Vagina (tissue), 2 donors: ENCODE data around the gene GABRQ. TPM values are rescaled to one million over a fixed set of nuclear protein-coding genes. Genes with fewer than 3 reads are reported as not detected.

Source experiments
- DNase-seq, 2 donors: peaks; one replicate each; pipeline ENCODE4 v3.0.0-alpha.2; 2017; ENCODE audit errors: extremely low spot score in 2 of 2
- H3K27ac ChIP-seq: fragments of 200-600 bp; sonication (generic); one replicate; pipeline ENCODE4 v1.5.1; 2019
- H3K27me3 ChIP-seq: fragments of 200-600 bp; sonication (generic); one replicate; pipeline ENCODE4 v1.5.1; 2019
- H3K36me3 ChIP-seq, 2 donors: fragments of 200-600 bp; sonication (generic); one replicate each; pipeline ENCODE4 v1.5.1; 2017 to 2019
- H3K4me1 ChIP-seq: fragments of 200-600 bp; sonication (generic); one replicate; pipeline ENCODE4 v1.5.1; 2019
- H3K4me3 ChIP-seq, 2 donors: fragments of 200-600 bp; sonication (generic); 1 replicate in 1 of 2; 2 replicates in 1 of 2; pipeline ENCODE4 v1.5.1; 2016 to 2019
- H3K9me3 ChIP-seq: fragments of 200-600 bp; sonication (generic); one replicate; pipeline ENCODE4 v1.5.1; 2019
- POLR2A ChIP-seq, 2 donors: fragments of 450-650 bp; IDR thresholded peaks; one replicate each; pipeline ENCODE4 v1.6.1; 2017; ENCODE audit warnings: antibody characterized with exemption in 2 of 2, mild to moderate bottlenecking in 2 of 2, moderate library complexity in 2 of 2
- POLR2AphosphoS5 ChIP-seq, 2 donors: sonication (generic); formaldehyde crosslinking; IDR thresholded peaks; one replicate each; pipeline ENCODE4 v1.9.0; 2017; ENCODE audit warnings: antibody characterized with exemption in 2 of 2, mild to moderate bottlenecking in 2 of 2, low read depth in 1 of 2; ENCODE audit not compliant: insufficient read depth in 1 of 2
- intact Hi-C: fragments of 100-400 bp; cut with DNase I; formaldehyde crosslinking; loops from one replicate; pipeline ENCODE4 v1.15.1; 2023
- total RNA-seq: library from RNA; depleted of rRNA; stranded (reverse); fragments of >200 nt; gene quantifications from one replicate; pipeline ENCODE4 v1.2.3, GENCODE V29; 2016
- TF ChIP-seq, protein P1 (sequence below), 3 experiments: fragments of 450-650 bp in 2 of 3; fragments of 200-600 bp in 1 of 3; sonication (generic) in 1 of 3; IDR thresholded peaks; one replicate each; pipeline ENCODE4 v1.5.1; 2017 to 2019; ENCODE audit warnings: antibody characterized with exemption in 3 of 3, mild to moderate bottlenecking in 2 of 3, moderate library complexity in 2 of 3

The GABRQ gene
- total RNA-seq: 1.2 TPM

DNA sequence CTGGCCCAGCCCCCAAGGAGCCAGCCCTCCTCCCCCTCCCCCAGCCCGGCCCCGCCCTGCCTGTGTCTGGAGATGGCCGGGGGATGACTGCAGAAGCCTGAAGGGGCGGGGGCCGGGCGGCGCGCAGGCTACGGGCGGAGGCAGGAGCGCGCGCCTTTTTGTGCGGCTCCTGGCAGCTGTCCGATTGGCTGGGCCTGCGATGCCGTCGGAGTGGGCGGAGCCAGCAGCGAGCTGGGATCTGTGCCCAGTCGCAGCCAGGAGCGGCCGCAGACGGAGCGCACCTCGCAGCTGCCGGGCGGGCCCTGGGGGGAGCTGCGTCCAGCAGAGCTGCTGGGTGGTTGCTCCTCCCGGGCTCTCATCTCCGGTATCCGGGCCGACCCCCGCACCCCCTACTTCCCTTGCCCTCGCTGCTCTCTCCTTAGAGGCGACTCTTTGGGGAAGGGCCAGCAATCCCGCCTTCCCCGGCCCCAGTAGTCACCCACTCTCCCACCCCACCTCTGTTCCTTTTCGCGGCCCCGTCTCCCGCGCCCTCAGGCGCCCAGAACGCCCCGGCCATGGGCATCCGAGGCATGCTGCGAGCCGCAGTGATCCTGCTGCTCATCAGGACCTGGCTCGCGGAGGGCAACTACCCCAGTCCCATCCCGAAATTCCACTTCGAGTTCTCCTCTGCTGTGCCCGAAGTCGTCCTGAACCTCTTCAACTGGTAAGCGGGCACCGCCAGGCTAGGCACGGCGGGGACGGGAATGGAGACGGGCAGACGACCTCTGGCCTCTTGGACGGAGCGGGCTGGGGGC is at the start of gene GABRQ:
TSS of gene GABRQ (plus strand) at position 247 of the 794 bp plus-strand sequence. CDS start at position 555, 308 bp downstream.
- H3K4me1 ChIP-seq: peaks cover 4% of the 10 kb centered on the region
- H3K27ac ChIP-seq: no peak within 1 kb of the TSS
- peak within 1 kb of the TSS; percentile 24 to 40 for H3K4me3 ChIP-seq
- DNase-seq: peak; percentile 76 to 91
- H3K27me3 ChIP-seq: no peaks in the 10 kb centered on the region
- peak in 1 of 2 donors; percentile 45 for TF ChIP-seq POLR2AphosphoS5 (IDR thresholded peaks at IDR 0.05; ENCODE audit: insufficient read depth in 1 of 2, low read depth in 1 of 2)
- no peak for TF ChIP-seq POLR2A (IDR thresholded peaks at IDR 0.05)
- no peaks in the 10 kb centered on the region for H3K36me3 ChIP-seq
- no peaks in the 10 kb centered on the region for H3K9me3 ChIP-seq
- intact Hi-C loops: no loop called here

DNA sequence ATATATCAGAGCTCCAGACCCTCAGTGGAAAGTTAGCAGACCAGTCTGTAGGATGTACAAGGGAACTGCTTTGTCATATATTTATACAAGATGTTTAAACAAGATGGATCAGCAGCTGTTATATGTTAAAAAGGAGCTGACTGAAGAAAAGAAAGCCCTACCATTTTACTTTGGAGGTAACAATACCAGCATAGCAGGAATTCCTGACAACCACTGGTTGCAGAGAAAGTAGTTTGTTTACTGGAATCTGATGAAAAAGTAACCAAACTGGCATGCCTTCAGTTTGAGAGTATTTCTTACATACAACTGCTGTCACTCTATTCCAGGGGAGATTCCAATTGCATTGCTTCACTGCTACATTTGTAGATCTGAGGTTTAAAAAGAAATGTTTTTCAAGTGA is 49.5 kb upstream of the GABRQ start:
- intact Hi-C loops: no loop called here
- no peak for TF ChIP-seq POLR2AphosphoS5 (IDR thresholded peaks at IDR 0.05; ENCODE audit: insufficient read depth in 1 of 2, low read depth in 1 of 2)
- TF ChIP-seq, protein P1, sequence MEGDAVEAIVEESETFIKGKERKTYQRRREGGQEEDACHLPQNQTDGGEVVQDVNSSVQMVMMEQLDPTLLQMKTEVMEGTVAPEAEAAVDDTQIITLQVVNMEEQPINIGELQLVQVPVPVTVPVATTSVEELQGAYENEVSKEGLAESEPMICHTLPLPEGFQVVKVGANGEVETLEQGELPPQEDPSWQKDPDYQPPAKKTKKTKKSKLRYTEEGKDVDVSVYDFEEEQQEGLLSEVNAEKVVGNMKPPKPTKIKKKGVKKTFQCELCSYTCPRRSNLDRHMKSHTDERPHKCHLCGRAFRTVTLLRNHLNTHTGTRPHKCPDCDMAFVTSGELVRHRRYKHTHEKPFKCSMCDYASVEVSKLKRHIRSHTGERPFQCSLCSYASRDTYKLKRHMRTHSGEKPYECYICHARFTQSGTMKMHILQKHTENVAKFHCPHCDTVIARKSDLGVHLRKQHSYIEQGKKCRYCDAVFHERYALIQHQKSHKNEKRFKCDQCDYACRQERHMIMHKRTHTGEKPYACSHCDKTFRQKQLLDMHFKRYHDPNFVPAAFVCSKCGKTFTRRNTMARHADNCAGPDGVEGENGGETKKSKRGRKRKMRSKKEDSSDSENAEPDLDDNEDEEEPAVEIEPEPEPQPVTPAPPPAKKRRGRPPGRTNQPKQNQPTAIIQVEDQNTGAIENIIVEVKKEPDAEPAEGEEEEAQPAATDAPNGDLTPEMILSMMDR (IDR thresholded peaks at IDR 0.05): no peak
- TF ChIP-seq POLR2A (IDR thresholded peaks at IDR 0.05): no peak
- no peak for DNase-seq
- H3K27ac ChIP-seq: no peak overlapping the region
- no peaks in the 10 kb centered on the region for H3K36me3 ChIP-seq
- H3K4me3 ChIP-seq: no peak overlapping the region
- H3K27me3 ChIP-seq: no peaks in the 10 kb centered on the region
- H3K4me1 ChIP-seq: no peaks in the 10 kb centered on the region
- H3K9me3 ChIP-seq: no peaks in the 10 kb centered on the region

DNA sequence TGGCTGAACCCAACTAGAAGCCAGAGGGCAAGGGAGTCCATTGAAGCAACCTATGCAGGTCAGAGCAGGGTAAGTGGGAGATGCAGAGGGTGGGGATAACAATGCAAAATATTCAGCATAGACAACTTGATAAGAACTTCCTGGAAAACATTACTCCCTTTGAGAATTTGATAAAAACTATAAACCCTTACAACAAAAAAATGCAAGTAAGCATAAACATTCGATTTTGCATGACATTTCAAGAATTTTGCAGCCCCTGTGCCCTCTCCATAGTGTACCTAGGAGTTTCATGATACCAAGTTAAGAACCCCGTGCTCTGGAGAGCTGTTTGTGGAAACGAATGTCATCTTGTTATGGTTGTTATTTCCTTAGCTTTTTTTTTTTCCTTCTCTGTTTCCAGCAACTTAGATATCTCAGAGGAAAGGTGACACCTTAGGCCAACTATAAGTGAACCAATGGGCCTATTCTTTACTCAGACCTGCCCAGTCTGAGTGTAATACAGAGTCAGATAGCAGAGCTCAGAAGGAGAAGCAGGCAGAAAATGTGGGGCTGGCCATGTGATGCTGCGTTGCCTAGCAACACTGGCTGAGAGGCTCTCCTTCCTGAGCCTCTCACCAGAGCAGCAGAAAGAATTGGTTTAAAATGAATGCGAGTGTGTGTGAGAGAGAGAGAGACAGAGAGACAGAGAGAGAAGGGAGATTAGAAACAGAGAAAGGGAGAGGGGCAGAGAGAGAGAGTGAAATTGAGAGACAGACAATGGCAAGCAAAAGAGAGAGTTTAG is 36.7 kb upstream of the GABRQ start:
- intact Hi-C loops: no loop called here
- Histone ChIP-seq H3K36me3 (no peaks in the 10 kb centered on the region), H3K27me3 (no peaks in the 10 kb centered on the region), H3K4me3 (no peak overlapping the region), H3K9me3 (no peaks in the 10 kb centered on the region), H3K4me1 (no peaks in the 10 kb centered on the region), H3K27ac (no peak overlapping the region)
- no peak for TF ChIP-seq POLR2AphosphoS5 (IDR thresholded peaks at IDR 0.05; ENCODE audit: insufficient read depth in 1 of 2, low read depth in 1 of 2)
- TF ChIP-seq, protein P1 (IDR thresholded peaks at IDR 0.05): no peak
- DNase-seq: no peak

DNA sequence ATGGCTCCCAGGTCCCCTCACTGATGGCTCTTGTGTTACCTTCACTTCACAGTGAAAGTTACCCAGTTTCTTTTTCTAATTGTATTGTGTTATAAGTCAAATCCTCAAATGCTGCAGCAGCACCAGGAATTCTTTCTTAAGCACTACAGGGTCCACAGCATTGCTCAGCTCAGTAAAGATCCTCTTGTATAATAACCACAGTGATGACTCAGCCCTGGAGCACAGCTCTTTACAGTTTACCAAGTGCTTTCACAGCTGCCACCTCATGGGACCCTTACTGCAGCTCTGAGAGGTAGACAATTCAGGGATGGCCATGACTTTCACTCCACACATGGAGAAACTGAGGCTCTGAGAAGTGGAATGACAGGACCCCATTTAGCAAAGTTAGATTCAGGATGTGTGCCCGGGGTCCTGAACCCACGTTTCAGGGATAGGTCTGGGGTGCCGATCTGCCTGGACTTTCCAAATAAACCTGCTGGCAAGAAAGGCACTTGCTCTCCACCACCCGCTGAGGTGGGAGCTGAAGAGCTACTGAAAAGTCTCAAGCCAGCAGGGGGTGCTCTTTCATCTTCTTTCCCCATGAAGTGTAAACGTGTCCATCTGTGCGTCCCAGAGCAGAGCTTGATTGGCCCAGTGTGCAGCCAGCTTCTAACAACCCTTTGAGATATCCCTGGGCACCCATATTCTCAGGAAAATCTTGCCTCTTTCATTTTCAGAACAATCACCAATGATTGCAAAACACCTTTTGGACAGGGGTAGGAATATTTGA is 35.7 kb upstream of the GABRQ start:
- H3K9me3 ChIP-seq: no peaks in the 10 kb centered on the region
- intact Hi-C loops: no loop called here
- TF ChIP-seq POLR2AphosphoS5 (IDR thresholded peaks at IDR 0.05; ENCODE audit: insufficient read depth in 1 of 2, low read depth in 1 of 2) (no peak), POLR2A (IDR thresholded peaks at IDR 0.05) (no peak)
- TF ChIP-seq, protein P1 (IDR thresholded peaks at IDR 0.05): no peak
- H3K27ac ChIP-seq: no peak overlapping the region
- no peaks in the 10 kb centered on the region for H3K4me1 ChIP-seq
- H3K4me3 ChIP-seq: no peak overlapping the region
- no peaks in the 10 kb centered on the region for H3K27me3 ChIP-seq
- no peak for DNase-seq
- H3K36me3 ChIP-seq: no peaks in the 10 kb centered on the region

DNA sequence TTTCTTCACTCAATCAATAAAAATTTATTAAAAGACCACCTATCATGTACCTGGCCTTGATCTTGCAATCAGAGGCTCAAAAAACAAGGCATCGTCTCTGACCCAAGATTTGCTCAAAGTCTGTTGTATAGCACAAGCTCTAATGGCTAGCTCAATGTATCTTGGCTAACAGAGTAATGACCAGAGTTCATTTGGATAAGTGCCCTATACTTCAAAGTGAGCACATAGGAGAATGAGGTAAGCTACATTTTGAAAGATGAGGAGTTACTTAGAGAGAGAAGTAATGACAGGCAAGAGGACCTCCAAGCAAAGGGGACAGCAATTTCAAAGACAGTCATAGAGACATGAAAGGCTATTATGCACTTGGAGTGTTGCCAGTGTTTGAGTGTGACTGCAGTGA is 22.9 kb upstream of the GABRQ start:
- no peak for TF ChIP-seq POLR2A (IDR thresholded peaks at IDR 0.05)
- TF ChIP-seq POLR2AphosphoS5 (IDR thresholded peaks at IDR 0.05; ENCODE audit: insufficient read depth in 1 of 2, low read depth in 1 of 2): no peak
- TF ChIP-seq, protein P1 (IDR thresholded peaks at IDR 0.05): no peak
- intact Hi-C loops: no loop called here
- no peaks in the 10 kb centered on the region for H3K36me3 ChIP-seq
- no peaks in the 10 kb centered on the region for H3K27me3 ChIP-seq
- DNase-seq: no peak
- H3K4me3 ChIP-seq: no peak overlapping the region
- no peak overlapping the region for H3K27ac ChIP-seq
- no peaks in the 10 kb centered on the region for H3K4me1 ChIP-seq
- no peaks in the 10 kb centered on the region for H3K9me3 ChIP-seq
